GM12872 (cell line): ENCODE results near the gene FAM180B.

ENCODE experiments used
- CTCF ChIP-seq: IDR thresholded peaks from 3 replicates; pipeline ENCODE4 v1.5.1; 2011; ENCODE audit warnings: low read depth, mild to moderate bottlenecking, low read length, moderate library complexity; ENCODE audit not compliant: insufficient read depth

The FAM180B gene

GRCh38 chr11:47564933-47565339, 21.5 kb upstream of the FAM180B start:
- no peak for TF ChIP-seq CTCF

GRCh38 chr11:47565340-47566148, 20.9 kb upstream of the FAM180B start, which contains the start of gene PTPMT1:
Gene PTPMT1 (plus strand): TSS chr11:47565599. CDS start chr11:47565623, 24 bp downstream.
- no peak for TF ChIP-seq CTCF

- TF ChIP-seq CTCF = no peak
Measured at GRCh38 chr11:47566149-47566698, 20.3 kb upstream of the FAM180B start.

GRCh38 chr11:47569646-47570045, 16.8 kb upstream of the FAM180B start:
- no peak for TF ChIP-seq CTCF

GRCh38 chr11:47570651-47571356, 15.7 kb upstream of the FAM180B start:
- no peak for TF ChIP-seq CTCF

GRCh38 chr11:47571357-47571729, 15.1 kb upstream of the FAM180B start:
- TF ChIP-seq CTCF = no peak

GRCh38 chr11:47571895-47572294, 14.6 kb upstream of the FAM180B start:
- TF ChIP-seq CTCF = no peak
